Stomach (tissue), 4 donors: ENCODE data around the gene AGPAT2.

Experiments used
- CTCF ChIP-seq, 7 experiments: fragments of 450-650 bp in 4 of 7; fragments of 200-600 bp in 3 of 7; sonication (generic) in 3 of 7; IDR thresholded peaks; one replicate each; pipeline ENCODE4 v1.5.1; 2016 to 2019; ENCODE audit warnings: antibody characterized with exemption in 7 of 7, control low read depth in 2 of 7, mild to moderate bottlenecking in 1 of 7
- EP300 ChIP-seq: sonication (generic); formaldehyde crosslinking; IDR thresholded peaks from one replicate; pipeline ENCODE4 v1.6.1; 2017; ENCODE audit warnings: antibody characterized with exemption
- POLR2A ChIP-seq, 4 donors: fragments of 450-650 bp; IDR thresholded peaks; one replicate each; pipeline ENCODE4 v1.6.1; 2016; ENCODE audit warnings: antibody characterized with exemption in 4 of 4, control low read depth in 2 of 4, mild to moderate bottlenecking in 1 of 4, moderate library complexity in 1 of 4

DNA sequence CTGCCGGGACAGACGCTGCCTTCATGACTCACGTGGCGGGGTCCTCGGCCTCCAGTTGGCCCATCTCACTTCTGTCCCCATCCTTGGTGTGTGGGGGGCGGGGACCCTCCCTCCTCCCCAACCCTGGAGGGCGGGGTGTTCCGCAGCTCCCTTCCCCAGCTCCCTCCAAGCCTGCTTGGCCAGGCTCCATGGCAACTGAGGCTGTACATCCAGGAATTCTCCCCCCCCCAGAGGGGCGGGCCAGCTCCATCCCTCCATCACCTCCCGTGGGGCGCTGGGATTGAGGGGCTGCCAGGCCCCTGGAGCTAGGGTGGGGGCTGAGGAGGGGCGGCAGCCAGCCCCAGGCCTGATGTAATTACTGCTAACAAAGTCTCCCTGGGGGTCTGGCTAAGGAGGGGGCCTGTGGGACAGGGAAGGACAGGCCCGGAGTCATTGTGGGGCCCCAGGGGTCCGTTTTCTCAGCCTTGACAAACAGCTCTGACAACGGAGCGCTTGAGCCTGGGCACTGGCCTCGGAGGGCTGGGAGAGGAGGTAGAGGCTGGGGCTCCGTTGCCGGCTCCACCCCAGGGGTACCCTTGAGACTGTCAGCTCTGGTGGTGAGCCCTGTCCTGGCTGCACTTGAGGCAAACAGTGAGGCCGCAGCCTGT is 33.1 kb upstream of the AGPAT2 start:
- no peak for TF ChIP-seq POLR2A (IDR thresholded peaks at IDR 0.05)
- TF ChIP-seq CTCF (IDR thresholded peaks at IDR 0.05), result no peak
- TF ChIP-seq EP300, result no peak
